DMS153 (cell line): ENCODE data around the gene CYTH2.
A peak's percentile ranks its signal among the peaks of the same experiment; 100 is the strongest.
"Not testable (repeated sequence)": the region's sequence is repeated elsewhere in the genome, so short reads cannot be mapped to it uniquely, and the experiment has no call there.

Source experiments
- DNase-seq: peaks from one replicate; lab custom pipeline; 2025; lab: John Stamatoyannopoulos, UW

Gene CYTH2

GRCh38 chr19:48511800-48512503 lies 42.8 kb downstream of the CYTH2 start, which contains the start of gene LMTK3:
Gene LMTK3 (minus strand): TSS chr19:48511835. CDS start chr19:48511576, 259 bp downstream.
- DNase-seq, result no peak

DNA sequence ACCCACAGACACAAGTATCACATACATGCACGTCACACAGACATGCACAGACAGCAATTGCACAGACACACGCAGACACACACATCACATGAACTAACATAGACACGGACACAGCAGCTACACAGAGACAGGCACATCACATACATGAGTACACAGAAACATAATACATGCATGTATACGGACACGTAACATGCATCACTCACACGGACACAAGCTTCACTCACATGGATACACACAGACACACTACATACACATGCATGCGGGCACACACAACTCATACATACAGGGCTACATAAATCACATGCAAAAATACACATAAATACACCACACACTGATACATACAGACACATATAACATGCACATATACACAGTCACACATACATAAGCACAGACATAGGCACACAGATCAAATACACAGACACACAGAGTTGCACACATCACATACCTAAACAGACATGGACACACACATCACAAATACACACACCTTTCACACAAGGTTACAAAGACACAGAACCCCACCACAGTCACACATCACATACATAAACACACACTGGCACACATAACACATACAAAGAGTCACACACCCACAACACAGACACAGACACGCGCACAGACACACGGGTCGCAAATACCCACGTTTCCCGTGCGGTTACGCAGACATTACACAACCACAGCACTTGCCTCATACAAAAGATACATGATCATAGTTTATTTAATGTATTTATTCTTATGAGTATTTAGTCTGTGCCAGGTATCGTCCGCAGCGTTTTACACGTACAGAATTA lies 43.5 kb downstream of the CYTH2 start:
- no peak for DNase-seq

DNA sequence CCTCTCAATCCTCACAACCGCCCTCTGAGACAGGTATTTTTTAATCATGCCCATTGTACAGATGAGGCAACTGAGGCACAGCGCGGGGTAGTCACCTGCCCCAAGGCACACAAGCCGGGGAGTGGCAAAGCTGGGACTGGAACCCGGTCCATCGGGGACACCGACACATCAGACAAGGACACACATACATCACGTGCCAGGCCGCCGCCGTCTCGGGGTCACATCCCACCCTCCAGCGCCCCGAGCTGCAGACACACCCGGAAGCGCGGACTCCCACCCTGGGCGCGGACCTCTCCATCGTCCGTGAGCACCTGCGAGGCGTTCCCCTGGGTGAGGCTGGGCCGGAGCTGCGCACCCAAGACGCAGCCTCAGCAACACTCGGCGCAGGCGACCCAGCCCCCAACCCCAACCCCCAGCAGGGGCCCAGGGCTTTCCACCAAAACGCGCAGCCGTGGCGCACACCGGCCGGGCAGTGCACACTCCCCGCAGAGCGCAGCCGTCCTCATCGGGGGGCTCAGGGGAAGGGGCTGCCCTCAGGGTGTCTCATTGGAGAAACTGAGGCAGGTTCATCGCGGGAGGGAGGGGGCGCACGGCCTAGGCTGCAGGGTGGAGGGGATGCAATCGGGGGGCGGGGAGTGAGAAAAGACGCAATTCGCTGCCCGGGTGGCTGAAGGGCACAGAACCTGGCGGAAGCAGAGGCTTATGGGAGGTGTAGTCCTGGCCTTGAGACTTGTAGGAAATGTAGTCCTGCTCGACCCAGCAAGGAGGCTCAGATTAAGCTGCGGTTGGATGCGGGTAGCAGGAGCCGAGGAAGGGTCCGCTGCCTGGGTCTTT lies 44.3 kb downstream of the CYTH2 start:
- peak; percentile 53 for DNase-seq

GRCh38 chr19:48514123-48514458 lies 44.9 kb downstream of the CYTH2 start:
- DNase-seq, result no peak

- DNase-seq, result no peak
Measured at GRCh38 chr19:48516536-48516935, 47.4 kb downstream of the CYTH2 start.

DNA sequence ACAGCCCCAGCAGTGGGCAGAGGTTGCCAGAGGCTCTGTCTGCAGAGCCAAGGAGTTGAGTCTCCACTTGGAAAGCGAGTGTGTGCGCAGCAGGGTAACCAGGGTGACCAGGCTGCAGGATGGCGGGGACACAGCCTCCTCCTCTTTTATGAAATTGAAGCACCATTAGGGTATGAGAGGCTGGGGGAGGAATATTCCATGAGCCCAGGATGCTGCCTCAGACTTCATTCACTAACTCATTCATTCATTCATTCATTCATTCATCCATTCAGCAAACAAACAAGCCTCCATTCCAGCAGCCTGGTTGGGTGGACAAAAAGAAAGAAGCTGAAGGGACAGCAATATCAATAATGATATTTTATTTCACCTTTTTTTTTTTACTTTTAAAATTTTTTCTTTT lies 49.0 kb downstream of the CYTH2 start:
- DNase-seq, result no peak

DNA sequence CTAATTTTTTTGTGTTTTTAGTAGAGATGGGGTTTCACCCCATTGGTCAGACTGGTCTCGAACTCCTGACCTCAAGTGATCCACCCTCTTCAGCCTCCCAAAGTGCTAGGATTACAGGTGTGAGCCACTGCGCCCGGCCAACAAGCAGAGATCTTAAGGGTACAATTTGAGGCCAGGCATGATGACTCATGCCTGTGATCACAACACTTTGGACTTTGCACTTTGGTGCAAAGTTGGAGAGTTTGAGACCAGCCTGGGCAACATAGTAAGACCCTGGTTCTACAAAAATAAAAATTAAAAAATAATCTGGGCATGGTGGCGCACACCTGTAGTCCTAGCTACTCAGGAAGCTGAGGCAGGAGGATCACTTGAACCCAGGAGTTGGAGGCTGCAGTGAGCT lies 50.3 kb downstream of the CYTH2 start:
- DNase-seq, result not testable (repeated sequence)

GRCh38 chr19:48520134-48520533 lies 51.0 kb downstream of the CYTH2 start:
- DNase-seq, result no peak

GRCh38 chr19:48524221-48524620 lies 55.1 kb downstream of the CYTH2 start:
- DNase-seq, result no peak

- no peak for DNase-seq
Measured at GRCh38 chr19:48524732-48525131, 55.6 kb downstream of the CYTH2 start.

GRCh38 chr19:48529156-48529555 lies 60.0 kb downstream of the CYTH2 start:
- no peak for DNase-seq

DNA sequence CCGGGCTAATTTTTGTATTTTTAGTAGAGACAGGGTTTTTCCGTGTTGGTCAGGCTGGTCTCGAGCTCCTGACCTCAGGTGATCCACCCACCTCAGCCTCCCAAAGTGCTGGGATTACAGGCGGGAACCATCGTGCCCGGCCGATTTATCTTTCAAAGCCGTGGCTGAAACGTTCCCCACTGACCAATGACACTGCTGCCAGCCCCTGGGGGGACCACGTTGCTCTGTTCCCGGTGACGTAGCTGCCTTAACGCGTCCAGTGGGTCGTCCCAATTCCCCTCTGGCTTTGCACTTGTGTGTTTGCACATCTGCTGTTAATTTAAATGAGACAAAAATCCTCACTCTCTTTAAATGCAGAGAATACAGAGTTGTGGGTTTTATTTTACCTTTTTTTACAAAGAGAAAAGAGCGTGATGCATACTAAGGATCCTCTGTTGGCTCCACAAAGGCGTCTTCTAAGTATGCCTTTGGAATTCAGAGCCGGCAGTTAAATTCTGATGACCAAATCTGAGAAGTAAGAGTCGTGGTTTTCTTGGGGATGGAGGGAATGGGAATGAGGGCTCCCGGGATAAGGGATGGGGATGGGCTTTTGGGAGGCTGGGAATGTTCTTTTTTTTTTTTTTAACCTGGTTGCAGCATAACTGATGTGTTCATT lies 61.0 kb downstream of the CYTH2 start:
- no peak for DNase-seq

DNA sequence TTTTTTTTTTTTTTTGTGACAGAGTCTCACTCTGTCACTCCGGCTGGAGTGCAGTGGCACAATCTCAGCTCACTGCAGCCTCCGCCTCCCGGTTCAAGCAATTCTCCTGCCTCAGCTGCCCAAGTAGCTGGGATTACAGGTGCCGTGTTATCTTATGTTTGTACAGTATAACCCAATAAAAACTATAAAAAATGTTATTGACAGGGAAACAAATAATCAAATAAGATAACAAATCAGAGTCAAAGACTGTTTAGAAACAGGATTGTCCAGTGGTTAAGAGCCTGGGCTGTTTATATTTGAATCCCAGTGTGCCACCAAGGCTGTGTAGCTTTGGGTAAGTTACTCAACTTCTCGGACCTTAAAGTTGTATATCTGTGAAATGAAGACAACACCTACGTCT lies 61.6 kb downstream of the CYTH2 start:
- DNase-seq, result no peak
